GM21423 (cell line): ENCODE results near the gene HRAS.

Experiments
- ATAC-seq: cut with Tn5 transposase; IDR thresholded peaks from one replicate; pipeline ENCODE4 v1.9.1; 2021; ENCODE audit warnings: mild to moderate bottlenecking, moderate library complexity; ENCODE audit not compliant: unreplicated experiment

HRAS gene

GRCh38 chr11:514606-515005 is 20.8 kb downstream of the HRAS start:
- no peak for ATAC-seq

DNA sequence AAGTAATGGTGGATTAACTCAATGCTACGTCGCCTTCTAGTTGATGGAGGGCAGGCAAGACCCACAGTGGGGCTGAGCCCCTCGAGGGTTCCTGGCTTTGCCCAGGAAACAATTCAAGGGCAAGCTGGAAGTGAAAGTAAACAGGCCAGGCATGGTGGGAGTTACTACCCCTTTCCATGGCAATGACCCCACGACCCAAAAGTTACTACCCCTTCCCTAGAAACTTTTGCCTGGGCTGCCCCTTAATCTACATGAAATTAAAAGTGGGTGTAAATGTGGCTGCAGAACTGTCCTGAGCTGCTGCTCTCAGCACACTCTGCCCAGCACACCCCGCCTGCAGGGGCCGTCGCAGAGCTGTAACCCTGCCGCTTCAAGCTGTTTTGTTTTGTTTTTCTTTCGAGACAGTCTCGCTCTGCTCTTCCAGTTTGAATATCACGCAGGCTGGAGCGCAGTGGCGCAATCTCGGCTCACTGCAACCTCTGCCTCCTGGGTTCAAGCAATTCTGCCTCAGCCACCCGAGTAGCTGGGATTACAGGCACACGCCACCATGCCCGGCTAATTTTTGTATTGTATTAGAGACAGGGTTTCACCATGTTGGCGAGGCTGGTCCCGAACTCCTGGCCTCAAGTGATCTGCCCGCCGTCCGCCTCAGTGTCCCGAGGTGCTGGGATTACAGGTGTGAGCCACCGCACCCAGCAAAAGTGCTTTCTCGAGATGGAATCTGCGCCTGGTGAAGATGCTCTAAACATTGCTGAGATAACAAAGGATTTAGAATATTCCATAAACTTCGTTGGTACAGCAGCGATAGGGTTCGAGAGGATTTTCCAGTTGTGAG is 22.4 kb downstream of the HRAS start:
- no peak for ATAC-seq

DNA sequence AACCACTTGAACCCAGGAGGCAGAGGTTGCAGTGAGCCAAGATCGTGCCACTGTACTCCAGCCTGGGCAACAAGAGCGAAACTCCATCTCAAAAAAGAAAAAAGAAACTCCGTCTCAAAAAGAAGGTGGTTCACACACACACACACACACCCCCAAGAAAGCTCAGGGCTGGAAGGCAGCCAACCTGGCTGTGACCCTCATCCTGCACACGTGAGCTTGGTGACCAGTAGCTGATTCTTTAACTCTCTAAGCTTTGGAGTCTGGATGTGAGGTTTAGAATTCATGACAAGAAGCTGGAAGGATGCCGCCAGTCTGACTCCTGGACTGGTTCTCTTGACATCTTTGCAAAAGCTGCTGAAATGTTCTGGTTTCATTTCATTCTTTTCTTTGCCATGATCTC is 26.4 kb downstream of the HRAS start:
- ATAC-seq: no peak

- ATAC-seq: no peak
Observed at GRCh38 chr11:507727-508515, 27.5 kb downstream of the HRAS start.

- peak; percentile 62 for ATAC-seq
Observed at GRCh38 chr11:506995-507726, 28.2 kb downstream of the HRAS start, which contains the start of gene RNH1. Gene RNH1 (minus strand): TSS chr11:507242. CDS start chr11:502162, 5,080 bp downstream.

GRCh38 chr11:506238-506994 is 29.0 kb downstream of the HRAS start:
- ATAC-seq: peak; percentile 64

DNA sequence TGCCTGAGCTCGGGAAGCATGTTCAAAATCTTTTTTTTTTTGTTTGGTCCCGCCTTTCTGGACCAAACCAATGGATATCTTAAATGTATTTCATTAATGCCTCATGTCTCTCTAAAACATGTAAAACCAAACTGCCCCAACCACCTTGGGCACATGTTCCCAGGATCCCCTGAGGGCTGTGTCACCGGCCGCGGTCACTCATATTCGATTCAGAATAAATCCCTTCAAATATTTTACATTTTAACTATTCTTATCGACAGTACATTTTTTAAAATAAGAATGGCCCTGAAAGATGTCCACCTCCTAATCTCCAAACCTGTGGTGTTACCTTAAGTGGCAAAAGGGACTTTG is 30.4 kb downstream of the HRAS start:
- ATAC-seq: no peak

GRCh38 chr11:504053-504993 is 31.1 kb downstream of the HRAS start:
- no peak for ATAC-seq

- ATAC-seq: no peak
Observed at GRCh38 chr11:503179-503981, 32.0 kb downstream of the HRAS start.

- no peak for ATAC-seq
Observed at GRCh38 chr11:502288-503178, 32.8 kb downstream of the HRAS start.

- no peak for ATAC-seq
Observed at GRCh38 chr11:501683-502287, 33.6 kb downstream of the HRAS start.

DNA sequence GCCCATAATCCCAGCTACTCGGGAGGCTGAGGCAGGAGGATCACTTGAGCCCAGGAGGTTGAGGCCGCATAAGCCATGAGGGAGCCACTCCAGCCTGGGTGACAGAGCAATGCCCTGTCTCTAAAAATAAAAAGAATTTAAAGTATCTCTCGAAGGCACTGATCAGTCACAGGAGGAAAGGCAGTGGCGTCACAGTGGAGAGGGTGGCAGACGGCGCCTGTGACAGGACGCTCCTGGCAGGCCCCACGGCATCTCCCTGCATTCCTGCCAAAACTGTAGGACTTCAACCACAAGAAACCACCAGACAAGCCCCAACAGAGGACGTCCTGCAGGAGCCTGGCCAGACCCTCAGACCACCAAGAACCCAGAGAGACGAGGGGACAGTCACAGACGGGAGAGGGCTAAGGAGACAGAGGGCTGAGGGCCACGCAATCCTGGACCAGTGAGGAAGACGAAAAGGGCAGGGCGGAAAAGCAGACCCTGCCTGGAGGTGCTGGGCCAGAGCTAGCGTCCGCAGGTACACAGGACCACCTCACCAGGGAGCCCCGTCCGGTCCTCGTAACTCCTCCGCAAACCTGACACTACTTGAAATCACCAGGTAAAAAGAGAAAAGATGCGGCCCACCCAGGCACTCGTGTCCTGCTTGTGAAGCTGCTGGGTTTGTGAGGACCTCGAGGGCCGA is 34.2 kb downstream of the HRAS start:
- no peak for ATAC-seq

- no peak for ATAC-seq
Observed at GRCh38 chr11:499201-500076, 35.9 kb downstream of the HRAS start.

- ATAC-seq: no peak
Observed at GRCh38 chr11:498297-499181, 36.8 kb downstream of the HRAS start.
